Breast epithelium (tissue), 4 donors: ENCODE data around the gene SELENOM. TPM values are rescaled to one million over a fixed set of nuclear protein-coding genes. Genes with fewer than 3 reads are reported as not detected.
A peak's percentile ranks its signal among the peaks of the same experiment; 100 is the strongest.

Experiments used
- DNase-seq, 2 donors: peaks; one replicate each; pipeline ENCODE4 v3.0.0-alpha.2; 2019; ENCODE audit warnings: low spot score in 2 of 2
- H3K27ac ChIP-seq, 2 donors: fragments of 200-600 bp; sonication (generic) in 1 of 2; one replicate each; pipeline ENCODE4 v1.5.1; 2016 to 2019; ENCODE audit warnings: mild to moderate bottlenecking in 1 of 2
- H3K27me3 ChIP-seq, 2 donors: fragments of 200-600 bp; sonication (generic) in 1 of 2; one replicate each; pipeline versions ENCODE4 v1.5.1 to v1.6.0; 2017 to 2019; ENCODE audit warnings: control low read depth in 1 of 2, mild to moderate bottlenecking in 1 of 2
- H3K36me3 ChIP-seq: fragments of 200-600 bp; one replicate; pipeline ENCODE4 v1.5.1; 2019
- H3K4me1 ChIP-seq, 2 donors: fragments of 200-600 bp; sonication (generic); one replicate each; pipeline ENCODE4 v1.5.1; 2016 to 2019; ENCODE audit warnings: control low read depth in 1 of 2
- H3K4me3 ChIP-seq, 3 donors: fragments of 200-600 bp; sonication (generic); 1 replicate in 2 of 3; 2 replicates in 1 of 3; pipeline ENCODE4 v1.5.1; 2016 to 2019; ENCODE audit warnings: mild to moderate bottlenecking in 3 of 3, moderate library complexity in 2 of 3
- H3K9me3 ChIP-seq, 2 donors: fragments of 200-600 bp; sonication (generic) in 1 of 2; one replicate each; pipeline ENCODE4 v1.5.1; 2016 to 2019; ENCODE audit warnings: control low read depth in 1 of 2
- CTCF ChIP-seq, 3 donors: fragments of 450-650 bp; IDR thresholded peaks; one replicate each; pipeline ENCODE4 v1.5.1; 2016 to 2017; ENCODE audit warnings: antibody characterized with exemption in 3 of 3, mild to moderate bottlenecking in 3 of 3, moderate library complexity in 3 of 3
- POLR2A ChIP-seq: fragments of 450-650 bp; IDR thresholded peaks from one replicate; pipeline ENCODE4 v1.6.1; 2016; ENCODE audit warnings: antibody characterized with exemption, mild to moderate bottlenecking, moderate library complexity
- POLR2AphosphoS5 ChIP-seq, 3 donors: sonication (generic); formaldehyde crosslinking; IDR thresholded peaks; one replicate each; pipeline ENCODE4 v1.6.1; 2017; ENCODE audit warnings: antibody characterized with exemption in 3 of 3
- intact Hi-C: fragments of 100-400 bp; cut with DNase I; formaldehyde crosslinking; loops from one replicate; pipeline ENCODE4 v1.15.1; 2023; ENCODE audit warnings: low total_unique reads
- total RNA-seq, 3 donors: library from RNA; depleted of rRNA; stranded (reverse); fragments of >200 nt; gene quantifications; one replicate each; pipeline ENCODE4 v1.1.0, GENCODE V29; 2016

The SELENOM gene
- total RNA-seq, 3 donors from 2014 or later, result 297 to 485 (median 411) TPM

DNA sequence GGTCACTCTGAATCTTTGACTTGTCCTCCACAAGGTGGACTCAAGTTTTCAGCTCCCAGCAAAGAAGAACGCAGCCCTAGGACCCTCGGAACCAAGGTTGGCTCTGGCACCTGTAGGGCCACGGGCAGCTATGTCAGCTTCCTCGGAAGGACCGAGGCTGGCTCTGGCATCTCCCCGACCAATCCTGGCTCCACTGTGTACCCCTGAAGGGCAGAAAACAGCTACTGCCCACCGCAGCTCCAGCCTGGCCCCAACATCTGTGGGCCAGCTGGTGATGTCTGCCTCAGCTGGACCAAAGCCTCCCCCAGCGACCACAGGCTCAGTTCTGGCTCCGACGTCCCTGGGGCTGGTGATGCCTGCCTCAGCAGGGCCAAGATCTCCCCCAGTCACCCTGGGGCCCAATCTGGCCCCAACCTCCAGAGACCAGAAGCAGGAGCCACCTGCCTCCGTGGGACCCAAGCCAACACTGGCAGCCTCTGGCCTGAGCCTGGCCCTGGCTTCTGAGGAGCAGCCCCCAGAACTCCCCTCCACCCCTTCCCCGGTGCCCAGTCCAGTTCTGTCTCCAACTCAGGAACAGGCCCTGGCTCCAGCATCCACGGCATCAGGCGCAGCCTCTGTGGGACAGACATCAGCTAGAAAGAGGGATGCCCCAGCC is 17.6 kb upstream of the SELENOM start:
- no peak for DNase-seq
- H3K4me1 ChIP-seq, result peaks cover 3 to 7% of the 10 kb centered on the region in 2 donors
- intact Hi-C loops, result no loop called here
- no peaks in the 10 kb centered on the region for H3K9me3 ChIP-seq
- H3K27ac ChIP-seq, result no peak overlapping the region
- no peak overlapping the region for H3K4me3 ChIP-seq
- no peaks in the 10 kb centered on the region for H3K27me3 ChIP-seq
- H3K36me3 ChIP-seq, result no peaks in the 10 kb centered on the region
- TF ChIP-seq POLR2AphosphoS5 (IDR thresholded peaks at IDR 0.05) (no peak), CTCF (IDR thresholded peaks at IDR 0.05) (no peak)

DNA sequence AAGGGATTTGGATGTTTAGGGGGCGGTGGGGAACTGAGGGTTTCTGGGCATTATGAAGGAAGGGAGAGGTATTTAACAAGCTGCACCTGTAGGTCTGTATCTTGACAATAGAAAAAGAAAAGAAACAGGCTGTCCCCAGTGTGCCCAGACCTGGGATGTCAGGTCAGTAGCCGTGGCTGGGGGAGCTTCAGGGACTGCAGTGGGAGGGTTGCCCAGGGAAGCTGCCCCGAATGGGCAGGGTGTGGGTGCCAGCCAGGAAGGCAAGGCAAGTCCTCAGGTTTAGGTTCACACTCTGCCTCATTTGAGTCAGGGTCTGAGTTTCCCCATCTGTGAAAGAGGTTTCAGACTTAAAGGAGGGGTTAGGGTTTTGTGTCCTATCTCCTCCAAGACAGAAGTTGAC is 16.9 kb upstream of the SELENOM start:
- H3K9me3 ChIP-seq, result no peaks in the 10 kb centered on the region
- TF ChIP-seq POLR2AphosphoS5 (IDR thresholded peaks at IDR 0.05) (no peak), POLR2A (no peak), CTCF (IDR thresholded peaks at IDR 0.05) (no peak)
- H3K4me3 ChIP-seq, result no peak overlapping the region
- H3K4me1 ChIP-seq, result peaks cover 3 to 7% of the 10 kb centered on the region in 2 donors
- no peak for DNase-seq
- intact Hi-C loops, result no loop called here
- H3K36me3 ChIP-seq, result no peaks in the 10 kb centered on the region
- no peaks in the 10 kb centered on the region for H3K27me3 ChIP-seq
- H3K27ac ChIP-seq, result no peak overlapping the region

- Histone ChIP-seq H3K4me1 (peaks cover 3 to 7% of the 10 kb centered on the region in 2 donors), H3K27ac (peak overlapping the region; percentile 81), H3K36me3 (no peaks in the 10 kb centered on the region), H3K9me3 (no peaks in the 10 kb centered on the region), H3K4me3 (peak overlapping the region in 2 of 3 donors; percentile 49 to 74), H3K27me3 (no peaks in the 10 kb centered on the region)
- intact Hi-C loops, result no loop called here
- no peak for DNase-seq
- TF ChIP-seq POLR2A (no peak), CTCF (IDR thresholded peaks at IDR 0.05) (no peak), POLR2AphosphoS5 (IDR thresholded peaks at IDR 0.05) (no peak)
Observed at GRCh38 chr22:31123292-31123602, 15.9 kb upstream of the SELENOM start.

- peak in 1 of 2 donors; percentile 43 for DNase-seq
- Histone ChIP-seq H3K27me3 (no peaks in the 10 kb centered on the region), H3K36me3 (no peaks in the 10 kb centered on the region), H3K27ac (peak within 1 kb of the TSS; percentile 81), H3K4me3 (peak within 1 kb of the TSS in 2 of 3 donors; percentile 49 to 74), H3K9me3 (no peaks in the 10 kb centered on the region), H3K4me1 (peaks cover 3 to 7% of the 10 kb centered on the region in 2 donors)
- intact Hi-C loops, result no loop called here
- no peak for TF ChIP-seq POLR2AphosphoS5 (IDR thresholded peaks at IDR 0.05)
- no peak for TF ChIP-seq CTCF (IDR thresholded peaks at IDR 0.05)
- TF ChIP-seq POLR2A, result no peak
Observed at GRCh38 chr22:31122532-31123291, 15.3 kb upstream of the SELENOM start, which contains the start of gene INPP5J. Gene INPP5J (plus strand): TSS chr22:31122966. CDS start chr22:31123015, 49 bp downstream.

DNA sequence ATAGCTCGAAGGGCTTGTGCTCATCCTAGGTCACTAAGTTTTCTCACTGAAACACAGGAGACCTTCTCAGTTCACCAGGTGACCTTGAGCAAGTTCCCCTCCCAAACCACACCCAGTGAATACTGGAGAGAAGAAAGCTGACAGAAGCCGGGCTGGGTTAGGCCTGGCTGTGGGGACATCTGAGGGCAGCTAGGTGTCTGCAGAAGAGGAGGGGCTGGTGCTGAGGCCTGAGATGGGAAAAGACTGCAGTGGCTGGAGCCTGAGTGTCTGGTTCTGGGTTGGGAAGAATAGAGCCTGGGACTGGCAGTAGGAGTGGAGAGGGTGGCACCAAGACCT is 14.8 kb upstream of the SELENOM start:
- intact Hi-C loops, result no loop called here
- H3K4me1 ChIP-seq, result peaks cover 3 to 7% of the 10 kb centered on the region in 2 donors
- H3K36me3 ChIP-seq, result no peaks in the 10 kb centered on the region
- H3K9me3 ChIP-seq, result no peaks in the 10 kb centered on the region
- H3K4me3 ChIP-seq, result peak overlapping the region in 1 of 3 donors; percentile 49
- DNase-seq, result no peak
- H3K27ac ChIP-seq, result peak overlapping the region; percentile 81
- H3K27me3 ChIP-seq, result no peaks in the 10 kb centered on the region
- no peak for TF ChIP-seq CTCF (IDR thresholded peaks at IDR 0.05)
- TF ChIP-seq POLR2A, result no peak
- no peak for TF ChIP-seq POLR2AphosphoS5 (IDR thresholded peaks at IDR 0.05)
